Endothelial cell of umbilical vein (primary cell): ENCODE measurements around the gene REL. TPM values are rescaled to one million over a fixed set of nuclear protein-coding genes. Genes with fewer than 3 reads are reported as not detected.

Experiments
- BruUV-seq: library from RNA; stranded (reverse); fragments of 400-500 nt; replicated peaks from 2 replicates; lab custom pipeline; 2021; lab: Mats Ljungman, UMichigan
- CTCF ChIA-PET: fragments of 300-600, 350-600 bp; sonication (Branson Sonifier 250); formaldehyde crosslinking; loops from one replicate; lab custom pipeline; 2021; ENCODE audit warnings: antibody characterized with exemption, inconsistent platforms; lab: Charles Lee
- POLR2A ChIA-PET: fragments of 300-600, 350-600 bp; sonication (Branson Sonifier 250); formaldehyde crosslinking; loops from one replicate; lab custom pipeline; 2021; ENCODE audit warnings: antibody characterized with exemption, inconsistent platforms; lab: Charles Lee
- DNase-seq: peaks from one replicate; pipeline ENCODE4 v3.0.0-alpha.2; 2011; ENCODE audit warnings: low read depth, low spot score
- FAIRE-seq: peaks from 2 replicates; lab custom pipeline; 2011; peaks lifted over from hg19 to GRCh38; lab: Jason Lieb, UNC
- H2AFZ ChIP-seq: 2 replicates; pipeline ENCODE4 v1.6.0; 2012; ENCODE audit warnings: low read depth, low read length, control low read depth, inconsistent platforms
- H3K27ac ChIP-seq: 2 replicates; pipeline ENCODE4 v1.5.1; 2011; ENCODE audit warnings: low read depth, mild to moderate bottlenecking, control low read depth, low read length, moderate library complexity; ENCODE audit not compliant: insufficient read depth
- H3K27me3 ChIP-seq, 2 experiments: 2 replicates each; pipeline versions ENCODE4 v1.6.0 to v1.6.1; 2011; ENCODE audit warnings: low read length in 2 of 2, mixed read lengths in 1 of 2; ENCODE audit not compliant: control insufficient read depth in 2 of 2, insufficient read depth in 2 of 2
- H3K36me3 ChIP-seq, 2 experiments: 2 replicates in 1 of 2; 3 replicates in 1 of 2; pipeline ENCODE4 v1.5.1; 2011; ENCODE audit warnings: low read length in 2 of 2, mild to moderate bottlenecking in 1 of 2, moderate library complexity in 1 of 2; ENCODE audit not compliant: control insufficient read depth in 2 of 2, insufficient read depth in 2 of 2; ENCODE audit errors: extremely low read depth in 1 of 2
- H3K4me1 ChIP-seq: 3 replicates; pipeline ENCODE4 v1.5.1; 2011; ENCODE audit warnings: mild to moderate bottlenecking, low read length; ENCODE audit not compliant: control insufficient read depth, insufficient read depth; ENCODE audit errors: extremely low read depth
- H3K4me2 ChIP-seq: 2 replicates; pipeline ENCODE4 v1.6.1; 2011; ENCODE audit warnings: low read length, control low read depth, mixed read lengths; ENCODE audit not compliant: insufficient read depth
- H3K4me3 ChIP-seq, 3 experiments: fragments of 200-600 bp in 1 of 3; sonication (generic), shearing (Covaris generic) in 1 of 3; replicated peaks in 1 of 3; 2 replicates each; pipeline ENCODE4 v1.5.1; 2011 to 2016; ENCODE audit warnings: control low read depth in 3 of 3, low read length in 3 of 3, mild to moderate bottlenecking in 2 of 3, inconsistent platforms in 1 of 3, low read depth in 1 of 3, moderate library complexity in 1 of 3; ENCODE audit not compliant: insufficient read depth in 1 of 3
- H3K79me2 ChIP-seq: 2 replicates; pipeline ENCODE4 v1.6.0; 2012; ENCODE audit warnings: low read length, inconsistent platforms; ENCODE audit not compliant: control insufficient read depth, insufficient read depth
- H3K9ac ChIP-seq: replicated peaks from 2 replicates; pipeline ENCODE3; 2011; ENCODE audit warnings: low read length, control low read depth; ENCODE audit not compliant: insufficient read depth; ENCODE audit errors: extremely low read depth
- H3K9me1 ChIP-seq: replicated peaks from 3 replicates; pipeline ENCODE4 v1.6.0; 2011; ENCODE audit warnings: mild to moderate bottlenecking, low read length; ENCODE audit not compliant: control insufficient read depth, insufficient read depth; ENCODE audit errors: extremely low read depth
- H3K9me3 ChIP-seq: replicated peaks from 2 replicates; pipeline ENCODE4 v1.5.1; 2012; ENCODE audit warnings: low read length, inconsistent platforms; ENCODE audit not compliant: control insufficient read depth, insufficient read depth
- H4K20me1 ChIP-seq: replicated peaks from 2 replicates; pipeline ENCODE3; 2011; ENCODE audit warnings: mild to moderate bottlenecking, low read length; ENCODE audit not compliant: control insufficient read depth, insufficient read depth; ENCODE audit errors: extremely low read depth
- CTCF ChIP-seq, 2 donors: IDR thresholded peaks; 1 replicate in 1 of 2; 2 replicates in 1 of 2; pipeline ENCODE4 v1.5.1; 2011; ENCODE audit warnings: low read length in 2 of 2, mild to moderate bottlenecking in 2 of 2, moderate library complexity in 2 of 2, control low read depth in 1 of 2, inconsistent platforms in 1 of 2, low read depth in 1 of 2; ENCODE audit not compliant: insufficient read depth in 1 of 2; ENCODE audit errors: extremely low read depth in 1 of 2
- EZH2 ChIP-seq: IDR thresholded peaks from 2 replicates; pipeline ENCODE4 v1.6.1; 2012; ENCODE audit warnings: borderline replicate concordance, low read depth, mild to moderate bottlenecking, moderate library complexity, low read length, inconsistent platforms; ENCODE audit not compliant: severe bottlenecking
- MAX ChIP-seq: IDR thresholded peaks from 2 replicates; pipeline ENCODE4 v1.6.1; 2011; ENCODE audit not compliant: insufficient read depth, insufficient read length
- POLR2A ChIP-seq: IDR thresholded peaks from 2 replicates; pipeline ENCODE4 v1.6.1; 2012; ENCODE audit warnings: low read depth, mild to moderate bottlenecking, control low read depth, low read length
- POLR2AphosphoS5 ChIP-seq: IDR thresholded peaks from 2 replicates; pipeline ENCODE4 v1.6.1; 2012; ENCODE audit warnings: low read depth, mild to moderate bottlenecking, control low read depth, low read length, moderate library complexity; ENCODE audit not compliant: insufficient read depth
- dilution Hi-C: fragments of 300-500 bp; cut with MboI; formaldehyde crosslinking; loops from one replicate; pipeline ENCODE4 v1.15.0; 2019; ENCODE audit warnings: low sequenced_read_pairs; ENCODE audit not compliant: extremely low pct_ligation_motif_present
- intact Hi-C: fragments of 100-400 bp; cut with micrococcal nuclease; formaldehyde crosslinking; loops from one replicate; pipeline ENCODE4 v1.10.0; 2022
- polyA plus RNA-seq, 4 experiments: library from polyadenylated mRNA; depleted of rRNA in 3 of 4; stranded (reverse) in 3 of 4; unstranded in 1 of 4; fragments of >200 nt; gene quantifications; 2 replicates each; pipeline versions ENCODE4 v1.2.1 to v1.2.3, GENCODE V29; 2011 to 2012; ENCODE audit warnings: missing spikeins in 1 of 4
- total RNA-seq: library from RNA; stranded (reverse); gene quantifications from 2 replicates; pipeline ENCODE4 v1.2.3, GENCODE V29; 2021

The REL gene
- total and polyA plus RNA-seq, 2 donors (not counting 3 experiments of a cell fraction or from before 2014, with no cell fraction given) = 3.5 to 12.8 TPM

DNA sequence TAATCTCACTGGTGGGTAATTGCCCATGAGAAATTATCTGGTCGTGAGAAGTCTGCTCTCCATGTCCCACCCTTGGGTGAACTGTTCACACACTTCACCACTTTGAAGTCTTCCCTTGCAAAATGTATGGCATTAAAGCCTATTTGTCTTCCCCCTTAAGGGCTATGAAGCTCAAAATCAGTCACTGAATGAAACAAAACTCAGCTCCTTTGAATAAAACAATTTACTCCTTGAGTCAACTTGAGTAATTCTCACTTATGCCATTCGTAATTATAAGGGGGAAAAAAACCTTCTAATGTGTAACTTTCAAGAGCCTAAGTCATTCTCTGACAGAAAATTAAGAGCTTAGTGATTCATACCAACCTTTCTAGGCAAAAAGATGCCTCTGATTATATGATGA, 48.8 kb upstream of the REL start:
- CTCF ChIA-PET = interaction anchor here (0.9 to 2.9 kb wide), 2 partner anchors 15 to 166 kb away, joined by 3 to 8 read pairs; no protein-coding TSS in a partner anchor
- intact Hi-C loops = no loop called here
- BruUV-seq = no TSS peak

More for the DNA sequence above, 48.8 kb upstream of the REL start:
- peaks cover 28 to 44% of the 10 kb centered on the region in 2 experiments for H3K27me3 ChIP-seq
- no peak for DNase-seq
- no peaks in the 10 kb centered on the region for H3K4me1 ChIP-seq
- H3K4me3 ChIP-seq = no peak overlapping the region
- no peak overlapping the region for H3K27ac ChIP-seq
- no peaks in the 10 kb centered on the region for H4K20me1 ChIP-seq
- H2AFZ ChIP-seq = no peak overlapping the region
- no peaks in the 10 kb centered on the region for H3K79me2 ChIP-seq
- no peak overlapping the region for H3K9ac ChIP-seq
- POLR2A ChIA-PET = no interaction called here
- TF ChIP-seq MAX = no peak
- TF ChIP-seq POLR2A = no peak
- TF ChIP-seq POLR2AphosphoS5 = no peak
- TF ChIP-seq CTCF (IDR thresholded peaks at IDR 0.05; ENCODE audit: extremely low read depth in 1 of 2, insufficient read depth in 1 of 2, low read depth in 1 of 2, low read length in 2 of 2) = no peak
- no peak for TF ChIP-seq EZH2
- no peaks in the 10 kb centered on the region for H3K9me1 ChIP-seq
- FAIRE-seq = no peak
- dilution Hi-C loops = no loop called here
- no peak overlapping the region for H3K4me2 ChIP-seq
- no peaks in the 10 kb centered on the region for H3K9me3 ChIP-seq
- H3K36me3 ChIP-seq = no peaks in the 10 kb centered on the region
